Keratinocyte (primary cell): ENCODE data around the gene LRRC75B.
"Not testable (repeated sequence)": the region's sequence is repeated elsewhere in the genome, so short reads cannot be mapped to it uniquely, and the experiment has no call there.

Source experiments
- EZH2 ChIP-seq: IDR thresholded peaks from one replicate; pipeline ENCODE4 v1.6.1; 2012; ENCODE audit warnings: inconsistent platforms, mild to moderate bottlenecking, low read length, moderate library complexity
- TF ChIP-seq, protein P1 (sequence below), 3 experiments: IDR thresholded peaks in 1 of 3; conservative IDR thresholded peaks in 1 of 3; optimal IDR thresholded peaks in 1 of 3; 2 replicates in 2 of 3; 3 replicates in 1 of 3; pipeline versions ENCODE3 to v1.5.1; 2011; ENCODE audit warnings: low read length in 3 of 3, mild to moderate bottlenecking in 3 of 3, moderate library complexity in 2 of 3, control low read depth in 1 of 3, inconsistent platforms in 1 of 3; ENCODE audit not compliant: insufficient read depth in 2 of 3; ENCODE audit errors: extremely low read depth in 1 of 3

DNA sequence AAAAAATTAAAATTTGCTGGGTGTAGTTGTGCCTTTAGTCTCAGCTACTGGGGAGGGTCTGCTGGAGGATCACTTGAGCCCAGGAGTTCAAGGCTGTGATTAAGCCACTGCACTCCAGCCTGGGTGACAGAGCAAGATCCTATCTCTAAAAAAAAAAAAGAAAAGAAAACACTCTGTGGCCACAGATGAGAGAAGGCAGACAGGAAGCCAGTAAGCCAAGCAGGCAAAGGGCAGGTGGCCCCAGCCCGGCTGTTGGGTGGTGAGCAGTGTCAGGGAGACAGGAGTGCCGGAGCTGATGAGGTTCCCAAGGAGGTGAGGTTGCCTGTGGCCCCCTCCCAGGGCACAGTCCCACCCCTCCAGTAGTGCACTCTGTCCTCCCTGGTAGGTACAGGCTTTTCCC is 29.7 kb upstream of the LRRC75B start:
- TF ChIP-seq, protein P1, sequence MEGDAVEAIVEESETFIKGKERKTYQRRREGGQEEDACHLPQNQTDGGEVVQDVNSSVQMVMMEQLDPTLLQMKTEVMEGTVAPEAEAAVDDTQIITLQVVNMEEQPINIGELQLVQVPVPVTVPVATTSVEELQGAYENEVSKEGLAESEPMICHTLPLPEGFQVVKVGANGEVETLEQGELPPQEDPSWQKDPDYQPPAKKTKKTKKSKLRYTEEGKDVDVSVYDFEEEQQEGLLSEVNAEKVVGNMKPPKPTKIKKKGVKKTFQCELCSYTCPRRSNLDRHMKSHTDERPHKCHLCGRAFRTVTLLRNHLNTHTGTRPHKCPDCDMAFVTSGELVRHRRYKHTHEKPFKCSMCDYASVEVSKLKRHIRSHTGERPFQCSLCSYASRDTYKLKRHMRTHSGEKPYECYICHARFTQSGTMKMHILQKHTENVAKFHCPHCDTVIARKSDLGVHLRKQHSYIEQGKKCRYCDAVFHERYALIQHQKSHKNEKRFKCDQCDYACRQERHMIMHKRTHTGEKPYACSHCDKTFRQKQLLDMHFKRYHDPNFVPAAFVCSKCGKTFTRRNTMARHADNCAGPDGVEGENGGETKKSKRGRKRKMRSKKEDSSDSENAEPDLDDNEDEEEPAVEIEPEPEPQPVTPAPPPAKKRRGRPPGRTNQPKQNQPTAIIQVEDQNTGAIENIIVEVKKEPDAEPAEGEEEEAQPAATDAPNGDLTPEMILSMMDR (optimal IDR thresholded peaks at IDR 0.05 in 1 of 3, IDR thresholded peaks at IDR 0.05 in 1 of 3, conservative IDR thresholded peaks at IDR 0.05 in 1 of 3; ENCODE audit: extremely low read depth in 1 of 3, insufficient read depth in 2 of 3, low read length in 3 of 3): not testable (repeated sequence)
- TF ChIP-seq EZH2: not testable (repeated sequence)
